Hematopoietic multipotent progenitor cell treated with erythropoietin and hydrocortisone succinate and interleukin-3 and kit ligand, for 6 days (in vitro differentiated cells): Measurements from ENCODE around the gene GALNT3.

Experiments
- DNase-seq: peaks from one replicate; pipeline ENCODE4 v3.0.0-alpha.2; 2015

The GALNT3 gene

GRCh38 chr2:165793779-165794535 lies at the start of gene GALNT3:
Gene GALNT3, minus strand, starts transcription at chr2:165794247. Its CDS starts 23,547 bp downstream, at chr2:165770700.
- peak; percentile 33 for DNase-seq

GRCh38 chr2:165843351-165843750 lies 49.3 kb upstream of the GALNT3 start:
- no peak for DNase-seq

DNA sequence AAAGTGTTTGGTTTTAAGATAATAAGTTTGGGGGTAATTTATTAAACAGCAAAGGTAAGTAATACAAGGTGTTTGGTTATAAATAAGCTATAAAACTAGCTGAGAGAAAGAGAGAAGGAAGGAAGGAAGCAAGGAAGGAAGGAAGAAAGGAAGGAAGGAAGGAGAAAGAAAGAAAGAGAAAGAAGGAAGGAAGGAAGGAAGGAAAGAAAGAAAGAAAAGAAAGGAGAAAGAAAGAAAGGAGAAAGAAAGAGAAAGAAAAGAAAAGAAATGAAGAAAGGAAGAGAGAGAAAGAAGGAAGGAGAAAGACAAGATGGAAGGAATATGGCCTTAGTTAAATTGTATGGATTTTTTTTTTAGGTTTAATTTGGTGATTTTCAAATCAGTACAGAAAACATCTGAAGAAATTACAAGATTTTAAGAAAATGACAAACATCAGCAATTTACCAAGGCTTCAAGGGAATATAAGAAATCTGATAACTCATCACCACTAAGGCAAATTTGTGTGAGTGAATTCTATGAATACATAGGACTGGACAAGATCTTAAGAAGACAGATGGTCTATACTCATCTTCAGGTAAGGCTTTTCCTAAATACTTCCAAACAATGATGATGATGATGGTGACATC lies 46.4 kb upstream of the GALNT3 start:
- no peak for DNase-seq

DNA sequence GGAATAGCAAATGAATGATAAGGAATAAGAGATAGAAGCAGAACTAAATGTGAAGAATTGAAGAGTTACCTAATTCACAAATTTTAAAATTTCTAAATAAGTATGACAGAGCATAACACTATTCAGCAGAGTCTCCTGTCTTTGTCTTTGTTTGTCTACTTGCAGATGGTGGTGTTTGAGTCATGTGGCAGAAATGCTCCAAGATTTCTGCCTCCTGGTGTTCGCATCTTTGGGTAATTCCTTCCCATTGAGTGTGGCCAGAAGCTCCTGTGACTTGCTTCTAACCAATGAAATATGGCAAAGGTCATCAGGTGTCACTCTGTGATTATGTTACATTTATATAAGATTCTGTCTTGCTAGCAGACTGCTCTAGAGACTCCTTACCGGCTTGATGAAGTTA lies 45.6 kb upstream of the GALNT3 start:
- DNase-seq, result no peak

DNA sequence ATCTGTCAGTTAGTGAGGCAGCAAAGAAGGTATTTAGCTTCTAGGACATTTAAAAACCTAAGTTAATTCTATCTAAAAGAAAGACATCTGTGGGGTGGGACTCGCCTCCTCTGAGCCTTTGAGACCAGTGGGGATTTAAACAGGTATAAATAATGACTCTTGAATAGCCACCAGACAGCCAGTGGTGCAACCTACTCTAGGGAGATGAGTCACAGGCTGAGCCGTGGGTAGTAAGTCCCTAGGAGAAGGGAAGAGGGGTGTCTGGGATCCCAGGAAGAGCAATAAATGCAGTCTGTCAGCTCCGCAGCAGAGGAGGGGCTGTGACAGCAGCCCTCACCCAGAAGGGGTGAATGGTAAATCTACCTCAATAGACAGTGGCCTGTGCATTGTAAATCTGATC lies 43.1 kb upstream of the GALNT3 start:
- no peak for DNase-seq

GRCh38 chr2:165835363-165835762 lies 41.3 kb upstream of the GALNT3 start:
- DNase-seq, result no peak

DNA sequence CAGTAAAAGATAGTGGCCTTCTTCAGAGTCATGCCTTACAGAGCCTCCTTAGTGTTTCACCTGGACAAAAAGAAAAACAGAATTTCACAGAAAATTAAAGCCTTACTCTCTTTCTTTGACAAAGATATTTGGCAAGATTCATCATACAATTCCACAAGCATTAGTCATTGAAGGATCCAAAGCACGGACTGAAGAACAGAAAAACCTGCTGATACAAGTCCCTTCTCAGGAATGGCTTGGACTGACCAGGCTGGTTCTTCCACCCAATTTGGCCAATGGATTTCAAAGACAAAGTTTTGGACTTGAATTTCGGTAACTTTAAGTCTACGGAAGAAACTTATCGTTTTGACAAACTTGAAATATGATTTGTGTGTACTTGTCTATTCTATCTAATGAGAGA lies 39.1 kb upstream of the GALNT3 start:
- DNase-seq, result no peak

- DNase-seq, result no peak
These were observed 33.9 kb upstream of the GALNT3 start for GRCh38 chr2:165827921-165828276.

- DNase-seq, result no peak
These were observed 33.2 kb upstream of the GALNT3 start for GRCh38 chr2:165827016-165827920.

DNA sequence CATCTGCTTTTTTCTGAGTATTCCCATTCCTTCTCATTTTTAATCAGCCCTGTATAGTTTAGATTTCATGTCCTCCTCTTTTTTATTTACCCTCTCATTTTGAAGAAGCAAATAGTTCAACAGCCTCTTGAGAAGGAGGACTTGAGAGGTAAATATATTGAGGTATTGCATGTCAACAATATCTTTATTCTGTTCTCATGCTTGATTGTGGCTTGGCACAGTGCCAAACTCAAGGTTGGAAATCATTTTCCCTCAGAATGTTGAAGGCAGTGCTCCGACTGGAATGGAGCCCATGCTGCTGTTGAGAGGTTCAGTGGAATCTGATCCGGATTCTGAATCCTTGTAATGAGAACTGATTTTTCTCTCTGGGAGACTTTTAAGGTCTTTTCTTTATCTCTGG lies 31.0 kb upstream of the GALNT3 start:
- no peak for DNase-seq

DNA sequence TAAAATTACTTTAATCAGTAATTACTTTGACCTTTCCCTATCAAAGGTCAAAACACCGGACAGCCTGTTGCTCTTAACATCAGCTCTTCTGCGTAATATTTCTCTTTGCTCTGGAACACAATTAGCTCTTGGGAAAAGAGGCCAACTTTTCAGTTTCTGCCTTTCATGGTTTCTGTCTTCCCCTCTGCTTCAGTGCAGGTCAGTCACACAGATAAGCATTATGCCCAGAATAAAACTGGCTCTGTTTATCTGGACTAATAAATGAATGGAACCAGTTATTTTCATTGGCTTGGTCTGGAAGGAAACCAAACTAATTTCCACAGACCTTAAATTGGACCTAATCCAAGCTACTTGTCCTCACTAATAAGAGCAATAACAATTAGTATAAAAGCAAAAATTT lies 26.2 kb upstream of the GALNT3 start:
- DNase-seq, result no peak

DNA sequence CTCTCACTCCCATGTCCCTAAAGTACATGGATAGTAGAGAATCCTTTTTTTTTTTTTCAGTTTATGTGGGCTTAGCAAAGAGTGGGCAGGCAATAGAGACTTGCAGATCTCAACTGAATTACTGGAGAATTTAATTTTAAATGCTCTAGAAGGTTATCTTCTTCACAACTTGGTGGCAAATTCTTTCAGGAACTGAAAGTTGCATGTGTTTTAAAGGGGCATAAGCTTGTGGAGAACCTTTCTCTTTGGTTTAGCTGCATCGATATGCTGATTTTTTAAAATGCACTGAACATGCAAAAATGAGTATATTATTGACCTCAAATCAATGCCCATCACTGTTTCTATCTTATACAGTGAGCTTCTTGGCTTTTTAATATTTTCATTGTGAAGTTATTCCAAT lies 24.9 kb upstream of the GALNT3 start:
- no peak for DNase-seq

DNA sequence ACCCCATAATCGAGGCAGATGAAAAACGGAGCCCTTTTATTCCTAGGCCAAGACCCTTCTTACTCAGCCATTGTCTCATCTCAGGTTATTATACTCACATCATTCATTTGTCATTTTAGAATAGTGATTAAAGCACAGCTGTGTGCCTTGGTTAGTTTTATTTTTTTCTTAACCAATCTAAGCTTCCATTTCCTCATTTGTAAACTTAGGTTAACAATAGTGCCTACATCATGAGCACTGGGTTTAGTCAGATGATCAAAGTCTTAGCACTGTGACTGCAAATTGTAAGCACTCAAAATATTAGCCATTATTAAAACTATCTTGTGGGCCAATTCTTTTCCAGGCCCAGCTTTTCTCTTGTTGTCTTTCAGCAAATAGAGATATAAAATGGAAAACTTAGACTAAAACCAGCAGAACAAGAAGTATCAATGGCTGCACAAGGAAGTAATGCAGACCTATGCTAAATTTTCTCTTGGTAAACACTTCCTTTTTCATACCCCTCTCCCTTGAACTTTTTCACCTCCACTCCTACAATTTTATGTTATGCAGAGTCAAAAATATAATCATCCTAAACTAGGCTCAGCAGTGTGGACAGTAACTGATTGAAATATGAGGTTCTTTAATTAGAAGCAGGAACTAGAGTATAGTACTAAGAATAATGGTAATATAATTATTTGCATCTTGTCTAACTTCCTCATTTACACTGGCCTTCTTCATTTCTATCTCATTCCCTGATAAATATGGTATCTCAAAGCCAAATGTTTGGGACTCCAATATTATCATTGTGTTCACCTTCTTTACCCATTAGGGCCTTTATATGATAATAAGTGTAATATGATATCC lies 21.5 kb upstream of the GALNT3 start:
- no peak for DNase-seq

DNA sequence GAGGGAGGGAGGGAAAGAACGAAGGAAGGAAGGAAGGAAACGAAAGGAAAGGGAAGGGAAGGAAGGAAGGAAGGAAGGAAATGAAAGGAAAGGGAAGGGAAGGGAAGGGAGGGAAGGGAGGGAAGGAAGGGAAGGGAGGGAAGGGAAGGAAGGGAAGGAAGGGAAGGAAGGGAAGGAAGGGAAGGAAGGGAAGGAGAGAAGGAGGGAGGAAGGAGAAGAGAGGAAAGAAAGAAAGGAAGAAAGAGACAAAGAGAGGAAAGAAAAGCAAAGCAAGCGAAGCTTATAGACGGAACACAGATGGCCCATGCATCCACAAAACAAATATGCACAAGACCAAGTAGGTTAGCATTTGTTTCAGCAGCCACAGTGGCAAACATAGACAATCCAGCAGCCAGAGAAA lies 20.4 kb upstream of the GALNT3 start:
- no peak for DNase-seq

- DNase-seq, result no peak
These were observed 17.7 kb upstream of the GALNT3 start for GRCh38 chr2:165811592-165812370.

- DNase-seq, result no peak
These were observed 16.4 kb upstream of the GALNT3 start for GRCh38 chr2:165810418-165810817.

- no peak for DNase-seq
These were observed 10.7 kb upstream of the GALNT3 start for GRCh38 chr2:165804719-165805118.

GRCh38 chr2:165803123-165803760 lies 9.2 kb upstream of the GALNT3 start:
- peak; percentile 24 for DNase-seq

DNA sequence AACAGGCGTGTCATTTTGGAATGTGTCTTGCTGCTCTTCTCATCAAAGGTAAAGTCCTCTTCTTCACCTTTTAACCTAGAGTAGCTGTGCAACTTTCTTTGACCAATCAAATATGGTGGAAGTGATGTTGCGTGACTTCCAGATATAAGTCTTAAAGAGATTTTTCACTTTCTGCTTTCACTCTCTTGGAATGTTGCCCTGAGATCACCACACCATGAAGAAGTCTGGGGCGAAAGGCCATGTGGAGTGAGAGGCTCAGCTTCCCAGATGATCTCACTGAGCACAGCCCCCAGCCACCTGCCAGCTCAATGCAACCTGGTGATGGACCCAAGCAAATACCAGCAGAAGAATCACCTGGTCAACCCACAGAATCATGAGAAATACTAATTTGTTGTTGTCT lies 7.1 kb upstream of the GALNT3 start:
- DNase-seq, result no peak

- peak; percentile 13 for DNase-seq
These were observed 2.9 kb upstream of the GALNT3 start for GRCh38 chr2:165796819-165797530.

DNA sequence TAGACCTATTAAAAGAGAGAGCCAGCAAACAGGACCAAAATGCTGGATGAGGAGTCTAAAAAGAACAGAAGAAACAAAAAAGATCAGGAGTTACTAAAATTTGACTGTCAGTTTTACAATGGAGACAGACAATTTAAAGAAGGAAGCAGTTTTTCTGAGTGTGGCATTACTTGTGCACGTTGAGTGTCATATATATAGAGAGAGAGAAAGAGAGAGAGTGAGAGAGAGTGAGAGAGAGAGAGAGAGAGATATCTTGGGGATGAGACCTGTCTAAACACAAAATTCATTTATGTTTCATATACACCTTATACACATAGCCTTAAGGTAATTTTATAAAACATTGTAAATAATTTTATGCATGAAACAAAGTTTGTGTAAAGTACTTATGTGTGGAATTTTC lies 2.1 kb upstream of the GALNT3 start:
- DNase-seq, result no peak
